HepG2 (cell line): Measurements from ENCODE around the gene ZNF629. TPM values are rescaled to one million over a fixed set of nuclear protein-coding genes. Genes with fewer than 3 reads are reported as not detected.

Experiments
- AGO1 ChIP-seq: fragments of 200-400 bp; formaldehyde crosslinking; IDR thresholded peaks from 2 replicates; pipeline ENCODE4 v1.6.1; 2017; ENCODE audit warnings: mild to moderate bottlenecking, low read depth, low read length, moderate library complexity; ENCODE audit not compliant: poor library complexity, severe bottlenecking
- AKAP8 ChIP-seq: sonication (generic); formaldehyde crosslinking; IDR thresholded peaks from 2 replicates; pipeline ENCODE4 v1.5.1; 2020; ENCODE audit warnings: mild to moderate bottlenecking, missing genetic modification reagents
- ETS1 ChIP-seq: sonication (generic); formaldehyde crosslinking; IDR thresholded peaks from 2 replicates; pipeline ENCODE4 v1.4.0; 2020; ENCODE audit warnings: missing genetic modification reagents
- HDAC2 ChIP-seq: sonication (generic); formaldehyde crosslinking; IDR thresholded peaks from 2 replicates; pipeline ENCODE4 v1.4.0; 2020; ENCODE audit warnings: missing genetic modification reagents
- HOXA5 ChIP-seq: sonication (generic); formaldehyde crosslinking; IDR thresholded peaks from 2 replicates; pipeline ENCODE4 v1.4.0; 2020; ENCODE audit warnings: missing genetic modification reagents
- IKZF4 ChIP-seq: sonication (generic); formaldehyde crosslinking; IDR thresholded peaks from 2 replicates; pipeline ENCODE4 v1.5.1; 2020; ENCODE audit warnings: borderline replicate concordance, mild to moderate bottlenecking, low read depth, missing genetic modification reagents; ENCODE audit errors: not compliant biosample characterization
- KLF12 ChIP-seq: sonication (generic); formaldehyde crosslinking; IDR thresholded peaks from 2 replicates; pipeline ENCODE4 v1.4.0; 2020; ENCODE audit warnings: missing genetic modification reagents, borderline replicate concordance
- SAP130 ChIP-seq: IDR thresholded peaks from 2 replicates; pipeline ENCODE4 v1.6.1; 2016; ENCODE audit warnings: low read depth
- SRSF4 ChIP-seq: fragments of 200-400 bp; formaldehyde crosslinking; IDR thresholded peaks from one replicate; pipeline ENCODE4 v1.6.1; 2018; ENCODE audit warnings: mild to moderate bottlenecking, low read depth, low read length, moderate library complexity; ENCODE audit not compliant: poor library complexity, severe bottlenecking
- SRSF9 ChIP-seq: fragments of 200-400 bp; formaldehyde crosslinking; IDR thresholded peaks from 2 replicates; pipeline ENCODE4 v1.6.1; 2018; ENCODE audit warnings: borderline replicate concordance, mild to moderate bottlenecking, low read depth, low read length; ENCODE audit not compliant: insufficient read depth, poor library complexity, severe bottlenecking
- TCF12 ChIP-seq, 2 experiments: fragments of 450-650 bp in 1 of 2; sonication (generic) in 1 of 2; formaldehyde crosslinking in 1 of 2; IDR thresholded peaks; 2 replicates each; pipeline versions ENCODE4 v1.6.1 to v1.8.0; 2017 to 2022; ENCODE audit warnings: antibody characterized with exemption in 1 of 2, mild to moderate bottlenecking in 1 of 2, missing genetic modification reagents in 1 of 2, moderate library complexity in 1 of 2
- THYN1 ChIP-seq: sonication (generic); formaldehyde crosslinking; IDR thresholded peaks from 2 replicates; pipeline ENCODE4 v1.8.1; 2023; ENCODE audit warnings: low read depth, mild to moderate bottlenecking, moderate library complexity, missing genetic modification reagents, borderline replicate concordance
- TRIM24 ChIP-seq: sonication (generic); formaldehyde crosslinking; IDR thresholded peaks from 2 replicates; pipeline ENCODE4 v1.8.0; 2022; ENCODE audit warnings: mild to moderate bottlenecking, missing genetic modification reagents
- ZNF160 ChIP-seq: sonication (generic); formaldehyde crosslinking; IDR thresholded peaks from 2 replicates; pipeline ENCODE4 v1.8.0; 2022; ENCODE audit warnings: mild to moderate bottlenecking, inconsistent platforms, missing genetic modification reagents
- ZNF20 ChIP-seq: sonication (generic); formaldehyde crosslinking; IDR thresholded peaks from 2 replicates; pipeline ENCODE4 v1.4.0; 2020; ENCODE audit warnings: mild to moderate bottlenecking, moderate library complexity, missing genetic modification reagents
- ZNF703 ChIP-seq: sonication (generic); formaldehyde crosslinking; IDR thresholded peaks from 2 replicates; pipeline ENCODE4 v1.5.1; 2020; ENCODE audit warnings: missing genetic modification reagents, mild to moderate bottlenecking, moderate library complexity, borderline replicate concordance
- ZNF720 ChIP-seq: sonication (generic); formaldehyde crosslinking; IDR thresholded peaks from 2 replicates; pipeline ENCODE4 v1.4.0; 2020; ENCODE audit warnings: missing genetic modification reagents
- ZNF777 ChIP-seq: sonication (generic); formaldehyde crosslinking; IDR thresholded peaks from 2 replicates; pipeline ENCODE4 v1.4.0; 2020; ENCODE audit warnings: missing genetic modification reagents
- polyA plus RNA-seq, 8 experiments: library from polyadenylated mRNA; depleted of rRNA in 3 of 8; stranded (reverse) in 7 of 8; unstranded in 1 of 8; fragments of >200 nt; fragmentation: Illumina TruSeq in 4 of 8; extraction: Trizol in 4 of 8; gene quantifications; 2 replicates each; pipeline versions ENCODE4 v1.2.1 to v1.2.3, GENCODE V29; 2011 to 2016; ENCODE audit warnings: low read depth in 4 of 8, missing spikeins in 1 of 8, mixed read lengths in 1 of 8; ENCODE audit not compliant: insufficient read depth in 1 of 8
- total RNA-seq, 5 experiments: library from RNA; depleted of rRNA; stranded (reverse); fragments of >200 nt; fragmentation: Illumina TruSeq; extraction: Trizol; gene quantifications; 2 replicates each; pipeline ENCODE4 v1.2.3, GENCODE V29; 2016; ENCODE audit warnings: low read depth in 1 of 5
- TF ChIP-seq, protein P1 (sequence below): sonication (generic); formaldehyde crosslinking; IDR thresholded peaks from 2 replicates; pipeline ENCODE4 v1.4.0; 2020; ENCODE audit warnings: missing genetic modification reagents
- TF ChIP-seq, protein P2 (sequence below): sonication (generic); formaldehyde crosslinking; IDR thresholded peaks from 2 replicates; pipeline ENCODE4 v1.5.0; 2020; ENCODE audit warnings: mild to moderate bottlenecking, missing genetic modification reagents
- TF ChIP-seq, protein P3 (sequence below): sonication (generic); formaldehyde crosslinking; IDR thresholded peaks from 2 replicates; pipeline ENCODE4 v1.8.1; 2022; ENCODE audit warnings: mild to moderate bottlenecking, missing genetic modification reagents

ZNF629 gene
- total and polyA plus RNA-seq, 2 of the 13 experiments (the other 11 are each of a cell fraction or from before 2014, with no cell fraction given): 6.1 to 16.5 TPM

DNA sequence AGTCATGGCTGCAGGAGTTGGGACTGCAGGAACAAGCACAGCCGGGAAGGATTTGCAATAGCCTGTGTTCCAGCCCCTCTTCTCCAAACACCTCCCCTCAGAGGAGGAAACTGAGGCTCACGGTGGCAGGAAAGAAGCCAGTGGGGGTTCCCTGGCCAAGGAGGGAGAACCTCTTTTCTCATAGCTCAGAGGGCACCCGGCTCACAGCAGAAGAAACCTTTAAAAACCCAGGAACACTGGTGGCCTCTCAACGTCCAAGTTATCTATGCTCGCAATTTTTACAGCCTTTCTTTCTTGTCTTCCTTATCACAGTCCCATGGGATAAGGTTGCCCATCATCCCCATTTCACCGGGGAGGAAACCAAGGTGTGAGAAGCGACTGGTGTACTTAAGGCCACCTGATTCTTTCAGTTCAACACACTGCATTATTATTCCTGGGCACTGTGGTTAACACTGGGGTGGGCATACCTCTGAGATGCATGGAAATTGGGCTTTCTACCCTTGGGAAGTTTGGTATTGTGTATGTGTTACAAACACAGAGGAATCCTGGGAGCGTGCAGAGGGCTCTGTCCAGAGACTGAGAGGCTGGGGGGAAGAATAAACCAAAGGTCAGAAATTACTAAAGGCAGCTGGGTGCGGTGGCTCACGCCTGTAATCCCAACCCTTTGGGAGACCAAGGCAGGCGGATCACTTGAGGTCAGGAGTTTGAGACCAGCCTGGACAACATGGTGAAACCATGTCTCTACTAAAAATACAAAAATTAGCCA lies 791 bp upstream of the ZNF629 start (continued):
- TF ChIP-seq AGO1: no peak
- TF ChIP-seq, protein P1, sequence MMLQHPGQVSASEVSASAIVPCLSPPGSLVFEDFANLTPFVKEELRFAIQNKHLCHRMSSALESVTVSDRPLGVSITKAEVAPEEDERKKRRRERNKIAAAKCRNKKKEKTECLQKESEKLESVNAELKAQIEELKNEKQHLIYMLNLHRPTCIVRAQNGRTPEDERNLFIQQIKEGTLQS (CRISPR knock-in tag): no peak
- TF ChIP-seq SRSF4: no peak
- TF ChIP-seq, protein P2, sequence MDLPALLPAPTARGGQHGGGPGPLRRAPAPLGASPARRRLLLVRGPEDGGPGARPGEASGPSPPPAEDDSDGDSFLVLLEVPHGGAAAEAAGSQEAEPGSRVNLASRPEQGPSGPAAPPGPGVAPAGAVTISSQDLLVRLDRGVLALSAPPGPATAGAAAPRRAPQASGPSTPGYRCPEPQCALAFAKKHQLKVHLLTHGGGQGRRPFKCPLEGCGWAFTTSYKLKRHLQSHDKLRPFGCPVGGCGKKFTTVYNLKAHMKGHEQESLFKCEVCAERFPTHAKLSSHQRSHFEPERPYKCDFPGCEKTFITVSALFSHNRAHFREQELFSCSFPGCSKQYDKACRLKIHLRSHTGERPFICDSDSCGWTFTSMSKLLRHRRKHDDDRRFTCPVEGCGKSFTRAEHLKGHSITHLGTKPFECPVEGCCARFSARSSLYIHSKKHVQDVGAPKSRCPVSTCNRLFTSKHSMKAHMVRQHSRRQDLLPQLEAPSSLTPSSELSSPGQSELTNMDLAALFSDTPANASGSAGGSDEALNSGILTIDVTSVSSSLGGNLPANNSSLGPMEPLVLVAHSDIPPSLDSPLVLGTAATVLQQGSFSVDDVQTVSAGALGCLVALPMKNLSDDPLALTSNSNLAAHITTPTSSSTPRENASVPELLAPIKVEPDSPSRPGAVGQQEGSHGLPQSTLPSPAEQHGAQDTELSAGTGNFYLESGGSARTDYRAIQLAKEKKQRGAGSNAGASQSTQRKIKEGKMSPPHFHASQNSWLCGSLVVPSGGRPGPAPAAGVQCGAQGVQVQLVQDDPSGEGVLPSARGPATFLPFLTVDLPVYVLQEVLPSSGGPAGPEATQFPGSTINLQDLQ (CRISPR knock-in tag): no peak
- TF ChIP-seq THYN1: no peak
- TF ChIP-seq ZNF703 (CRISPR knock-in tag): no peak
- 0 out of 2 replicates have a peak, but pooled peaks have one; percentile 24 for TF ChIP-seq ZNF160 (CRISPR knock-in tag)
- TF ChIP-seq ZNF20 (CRISPR knock-in tag): no peak
- TF ChIP-seq ZNF777 (CRISPR knock-in tag): no peak
- TF ChIP-seq AKAP8 (CRISPR knock-in tag): no peak
- peak; percentile 48; the same call in 1 of the 2 replicates for TF ChIP-seq HDAC2 (CRISPR knock-in tag)
- TF ChIP-seq, protein P3, sequence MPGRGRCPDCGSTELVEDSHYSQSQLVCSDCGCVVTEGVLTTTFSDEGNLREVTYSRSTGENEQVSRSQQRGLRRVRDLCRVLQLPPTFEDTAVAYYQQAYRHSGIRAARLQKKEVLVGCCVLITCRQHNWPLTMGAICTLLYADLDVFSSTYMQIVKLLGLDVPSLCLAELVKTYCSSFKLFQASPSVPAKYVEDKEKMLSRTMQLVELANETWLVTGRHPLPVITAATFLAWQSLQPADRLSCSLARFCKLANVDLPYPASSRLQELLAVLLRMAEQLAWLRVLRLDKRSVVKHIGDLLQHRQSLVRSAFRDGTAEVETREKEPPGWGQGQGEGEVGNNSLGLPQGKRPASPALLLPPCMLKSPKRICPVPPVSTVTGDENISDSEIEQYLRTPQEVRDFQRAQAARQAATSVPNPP (CRISPR knock-in tag): no peak
- TF ChIP-seq ZNF720 (CRISPR knock-in tag): no peak
- no peak; the same call in 1 of the 2 replicates for TF ChIP-seq KLF12 (CRISPR knock-in tag)
- TF ChIP-seq TRIM24 (CRISPR knock-in tag): no peak
- TF ChIP-seq TCF12 (IDR thresholded peaks at IDR 0.05): no peak
- 0 out of 2 replicates have a peak, but pooled peaks have one; percentile 20 for TF ChIP-seq TCF12 (CRISPR knock-in tag; IDR thresholded peaks at IDR 0.05)
- TF ChIP-seq HOXA5 (CRISPR knock-in tag): 0 out of 2 replicates have a peak, but pooled peaks have one; percentile 7
- TF ChIP-seq IKZF4: no peak
- peak; percentile 51 for TF ChIP-seq SAP130 (CRISPR knock-in tag)
- no peak for TF ChIP-seq ETS1 (CRISPR knock-in tag)
- no peak for TF ChIP-seq SRSF9
